GM18861 (cell line): ENCODE measurements around the gene AGAP1.

Source experiments
- ATAC-seq: cut with Tn5 transposase; IDR thresholded peaks from one replicate; pipeline ENCODE4 v1.9.1; 2021; ENCODE audit not compliant: unreplicated experiment

AGAP1 gene

GRCh38 chr2:235703711-235704295 is 210.0 kb downstream of the AGAP1 start:
- no peak for ATAC-seq

GRCh38 chr2:235705296-235705695 is 211.5 kb downstream of the AGAP1 start:
- no peak for ATAC-seq

GRCh38 chr2:235706506-235706905 is 212.7 kb downstream of the AGAP1 start:
- ATAC-seq: no peak

- ATAC-seq: no peak
Observed at GRCh38 chr2:235707411-235708096, 213.7 kb downstream of the AGAP1 start.

GRCh38 chr2:235709124-235709813 is 215.4 kb downstream of the AGAP1 start:
- no peak for ATAC-seq

- no peak for ATAC-seq
Observed at GRCh38 chr2:235709969-235710879, 216.4 kb downstream of the AGAP1 start.

GRCh38 chr2:235710933-235711332 is 217.1 kb downstream of the AGAP1 start:
- no peak for ATAC-seq

GRCh38 chr2:235711527-235711926 is 217.7 kb downstream of the AGAP1 start:
- no peak for ATAC-seq

- no peak for ATAC-seq
Observed at GRCh38 chr2:235712176-235712575, 218.3 kb downstream of the AGAP1 start.

GRCh38 chr2:235713189-235713588 is 219.3 kb downstream of the AGAP1 start:
- no peak for ATAC-seq

- no peak for ATAC-seq
Observed at GRCh38 chr2:235715601-235716000, 221.8 kb downstream of the AGAP1 start.

GRCh38 chr2:235716875-235717496 is 223.1 kb downstream of the AGAP1 start:
- no peak for ATAC-seq

GRCh38 chr2:235719146-235719942 is 225.5 kb downstream of the AGAP1 start:
- ATAC-seq: no peak

GRCh38 chr2:235721625-235722024 is 227.8 kb downstream of the AGAP1 start:
- ATAC-seq: no peak

GRCh38 chr2:235722869-235723268 is 229.0 kb downstream of the AGAP1 start:
- no peak for ATAC-seq

- no peak for ATAC-seq
Observed at GRCh38 chr2:235723371-235723770, 229.5 kb downstream of the AGAP1 start.

GRCh38 chr2:235723811-235724465 is 230.1 kb downstream of the AGAP1 start:
- ATAC-seq: no peak

GRCh38 chr2:235725016-235725489 is 231.2 kb downstream of the AGAP1 start:
- no peak for ATAC-seq

GRCh38 chr2:235725841-235726240 is 232.0 kb downstream of the AGAP1 start:
- no peak for ATAC-seq
